Bronchial epithelial cell (primary cell): ENCODE data around the gene LAPTM5. TPM values are rescaled to one million over a fixed set of nuclear protein-coding genes. Genes with fewer than 3 reads are reported as not detected.
A peak's percentile ranks its signal among the peaks of the same experiment; 100 is the strongest.

Experiments
- DNase-seq: peaks from one replicate; pipeline ENCODE4 v3.0.0-alpha.2; 2010; ENCODE audit warnings: low read depth
- FAIRE-seq: peaks from 2 replicates; lab custom pipeline; 2011; peaks lifted over from hg19 to GRCh38; lab: Jason Lieb, UNC
- H3K27me3 ChIP-seq: 2 replicates; pipeline ENCODE4 v1.5.1; 2011; ENCODE audit warnings: low read length; ENCODE audit not compliant: control insufficient read depth, insufficient read depth
- H3K36me3 ChIP-seq: 2 replicates; pipeline ENCODE4 v1.5.1; 2011; ENCODE audit warnings: low read length; ENCODE audit not compliant: control insufficient read depth, insufficient read depth
- H3K4me3 ChIP-seq: 2 replicates; pipeline ENCODE4 v1.5.1; 2011; ENCODE audit warnings: mild to moderate bottlenecking, low read depth, low read length, control low read depth
- total RNA-seq: library from RNA; depleted of rRNA; stranded (reverse); fragments of >200 nt; gene quantifications from 2 replicates; pipeline ENCODE4 v1.2.1, GENCODE V29; 2014
- TF ChIP-seq, protein P1 (sequence below): IDR thresholded peaks from 2 replicates; pipeline ENCODE4 v1.5.1; 2011; ENCODE audit warnings: mild to moderate bottlenecking, moderate library complexity, low read length, control low read depth, inconsistent platforms; ENCODE audit not compliant: insufficient read depth, severe bottlenecking

LAPTM5 gene
- total RNA-seq, 1 donor from 2014 or later, result under 0.01 TPM

DNA sequence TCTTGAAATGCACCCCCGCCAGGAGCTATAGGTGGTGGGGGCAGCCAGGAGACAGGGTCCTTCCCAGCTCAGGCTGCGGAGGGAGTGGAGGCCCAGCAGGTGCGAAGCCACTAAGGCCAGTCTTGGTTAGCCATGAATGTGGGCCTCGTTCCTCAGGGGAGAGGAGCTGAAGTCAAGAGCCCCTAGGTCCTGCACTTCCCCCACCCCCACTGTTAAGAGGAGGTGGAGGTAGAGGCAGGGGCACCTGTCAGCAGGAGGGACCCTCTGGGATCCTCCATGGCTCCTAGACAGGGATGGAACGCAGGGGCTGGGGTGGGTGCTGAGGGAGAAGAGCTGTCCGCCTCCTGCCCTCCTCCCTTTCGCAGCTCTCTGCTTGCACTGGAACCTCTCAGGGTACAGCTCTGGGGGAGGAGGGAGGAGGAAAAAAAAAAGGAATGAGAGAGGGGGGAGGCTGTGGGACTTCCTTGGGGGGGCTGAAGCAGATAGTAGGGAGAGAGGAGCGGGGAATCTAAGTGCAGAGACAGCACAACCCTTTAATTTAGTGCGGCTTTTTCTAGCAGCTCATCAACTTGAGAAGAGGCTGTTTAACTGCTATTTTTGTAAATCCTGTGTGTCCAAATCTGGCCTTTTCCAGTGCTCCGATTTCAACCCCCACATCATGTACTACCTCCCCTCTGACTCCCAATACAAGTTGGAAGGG lies 71.2 kb downstream of the LAPTM5 start:
- Histone ChIP-seq H3K4me3 (no peak overlapping the region), H3K27me3 (peaks cover 13% of the 10 kb centered on the region), H3K36me3 (no peaks in the 10 kb centered on the region)
- TF ChIP-seq, protein P1, sequence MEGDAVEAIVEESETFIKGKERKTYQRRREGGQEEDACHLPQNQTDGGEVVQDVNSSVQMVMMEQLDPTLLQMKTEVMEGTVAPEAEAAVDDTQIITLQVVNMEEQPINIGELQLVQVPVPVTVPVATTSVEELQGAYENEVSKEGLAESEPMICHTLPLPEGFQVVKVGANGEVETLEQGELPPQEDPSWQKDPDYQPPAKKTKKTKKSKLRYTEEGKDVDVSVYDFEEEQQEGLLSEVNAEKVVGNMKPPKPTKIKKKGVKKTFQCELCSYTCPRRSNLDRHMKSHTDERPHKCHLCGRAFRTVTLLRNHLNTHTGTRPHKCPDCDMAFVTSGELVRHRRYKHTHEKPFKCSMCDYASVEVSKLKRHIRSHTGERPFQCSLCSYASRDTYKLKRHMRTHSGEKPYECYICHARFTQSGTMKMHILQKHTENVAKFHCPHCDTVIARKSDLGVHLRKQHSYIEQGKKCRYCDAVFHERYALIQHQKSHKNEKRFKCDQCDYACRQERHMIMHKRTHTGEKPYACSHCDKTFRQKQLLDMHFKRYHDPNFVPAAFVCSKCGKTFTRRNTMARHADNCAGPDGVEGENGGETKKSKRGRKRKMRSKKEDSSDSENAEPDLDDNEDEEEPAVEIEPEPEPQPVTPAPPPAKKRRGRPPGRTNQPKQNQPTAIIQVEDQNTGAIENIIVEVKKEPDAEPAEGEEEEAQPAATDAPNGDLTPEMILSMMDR, result no peak
- DNase-seq, result no peak
- FAIRE-seq, result no peak

DNA sequence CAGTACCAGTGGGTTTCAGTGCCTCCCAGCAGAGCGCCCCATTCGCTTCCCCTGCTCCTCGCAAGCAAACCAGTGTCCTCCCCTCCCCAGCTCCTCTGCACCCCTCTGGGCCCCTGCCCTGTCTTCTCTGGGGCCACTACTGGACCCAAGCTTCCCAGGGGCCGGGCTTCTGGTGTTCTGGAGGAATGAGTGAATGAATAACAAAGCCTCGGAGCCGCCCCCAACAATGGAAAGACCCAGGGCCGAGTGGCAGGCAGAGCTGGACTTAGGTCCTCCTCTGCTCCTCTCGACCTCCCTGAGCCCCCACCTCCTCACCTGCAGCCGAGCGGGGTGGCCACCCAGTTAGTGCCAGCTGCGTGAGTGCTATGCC lies 71.8 kb downstream of the LAPTM5 start:
- TF ChIP-seq, protein P1, result no peak
- DNase-seq (no peak), FAIRE-seq (no peak)
- no peak overlapping the region for H3K4me3 ChIP-seq
- no peaks in the 10 kb centered on the region for H3K36me3 ChIP-seq
- peaks cover 13% of the 10 kb centered on the region for H3K27me3 ChIP-seq

DNA sequence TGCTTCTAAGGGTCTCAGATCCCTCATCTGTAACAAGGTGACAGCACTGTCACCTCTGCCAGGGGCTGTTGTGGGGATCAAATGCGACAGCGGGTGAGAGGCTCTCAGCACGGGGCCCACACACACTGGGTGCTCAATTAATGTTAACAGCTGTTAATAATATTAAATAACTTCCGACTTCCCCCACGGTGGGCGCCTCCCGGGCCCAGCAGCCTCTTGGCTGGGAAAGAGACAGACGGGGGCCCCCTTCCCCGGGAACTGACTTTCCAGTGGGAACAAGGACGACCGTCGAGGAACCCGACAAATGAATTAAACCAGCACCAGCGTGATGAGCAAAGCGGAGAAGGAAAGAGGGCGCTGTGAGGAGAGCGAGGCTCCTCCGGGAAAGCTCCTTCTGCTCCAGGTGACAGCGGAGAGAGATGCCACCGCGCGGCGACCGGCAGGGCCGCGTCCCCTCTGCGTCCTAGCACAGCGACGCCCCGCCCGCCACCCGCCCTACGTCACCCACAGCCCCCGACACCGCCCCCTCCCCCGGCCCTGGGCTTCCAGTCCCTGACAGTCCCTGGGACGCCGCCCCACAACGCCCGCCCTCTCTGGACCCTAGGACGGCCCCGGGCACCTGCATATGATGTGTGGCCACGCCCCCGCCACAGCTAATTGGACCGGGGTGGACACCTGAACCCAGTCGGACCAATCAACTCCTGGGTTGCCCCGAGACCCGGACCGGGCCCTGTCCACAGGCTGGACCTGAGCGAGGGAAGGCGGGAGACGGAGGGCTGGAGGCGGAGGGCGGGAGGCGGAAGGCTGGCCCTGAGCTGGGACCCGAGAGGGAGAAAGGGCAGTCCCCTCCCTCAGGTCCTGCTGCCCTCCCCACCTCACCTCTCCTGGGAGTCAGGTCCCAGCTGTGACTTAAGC lies 72.4 kb downstream of the LAPTM5 start:
- no peak for FAIRE-seq
- H3K4me3 ChIP-seq, result no peak overlapping the region
- H3K36me3 ChIP-seq, result no peaks in the 10 kb centered on the region
- H3K27me3 ChIP-seq, result peaks cover 13% of the 10 kb centered on the region
- DNase-seq, result no peak
- TF ChIP-seq, protein P1, result peak; percentile 36

DNA sequence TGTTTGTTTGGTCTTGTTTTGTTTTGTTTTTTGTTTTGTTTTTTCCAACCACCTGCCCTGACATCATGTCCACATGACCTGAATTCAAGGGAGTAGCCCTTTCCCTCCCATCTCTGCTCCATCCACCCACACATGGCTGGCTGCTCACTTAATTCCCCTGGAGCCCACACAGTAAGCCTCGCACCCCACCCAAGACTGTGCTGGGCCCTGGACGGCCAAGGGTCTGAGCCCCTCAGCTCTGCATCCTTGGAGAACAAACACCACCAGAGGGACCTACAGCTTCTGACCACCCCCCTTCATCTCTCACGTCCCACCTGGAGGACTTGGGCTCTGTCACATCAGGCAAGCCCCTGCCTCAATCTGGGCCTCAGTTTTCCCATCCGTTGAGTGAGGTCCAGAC lies 73.3 kb downstream of the LAPTM5 start:
- Histone ChIP-seq H3K4me3 (no peak overlapping the region), H3K27me3 (peaks cover 13% of the 10 kb centered on the region), H3K36me3 (no peaks in the 10 kb centered on the region)
- TF ChIP-seq, protein P1, result no peak
- DNase-seq, result no peak
- no peak for FAIRE-seq

DNA sequence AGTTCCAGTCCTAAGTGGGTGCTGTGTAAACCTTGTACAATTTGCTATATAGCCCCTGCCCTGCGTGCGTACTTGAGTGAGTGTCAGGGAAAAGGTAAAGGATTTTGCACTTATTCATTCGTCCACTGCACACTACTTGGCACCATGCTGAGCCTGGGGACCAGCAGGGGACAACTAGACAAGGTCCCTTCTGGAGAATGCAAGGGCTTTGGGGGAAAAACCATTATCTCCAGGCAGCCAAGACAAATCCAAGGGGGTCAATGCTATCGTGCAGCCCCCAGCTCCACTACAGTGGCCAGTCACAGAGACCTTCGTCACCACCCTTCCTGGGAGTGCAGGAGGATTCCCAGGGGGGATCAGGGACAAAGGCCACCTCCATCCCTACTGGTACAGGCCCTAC lies 73.9 kb downstream of the LAPTM5 start:
- TF ChIP-seq, protein P1, result no peak
- H3K27me3 ChIP-seq, result peaks cover 13% of the 10 kb centered on the region
- DNase-seq, result no peak
- no peaks in the 10 kb centered on the region for H3K36me3 ChIP-seq
- no peak for FAIRE-seq
- H3K4me3 ChIP-seq, result no peak overlapping the region

Other genes starting within 250 kb of the LAPTM5 start
- gene MATN1, start 34.2 kb downstream of the LAPTM5 start, total RNA-seq, result not detected in 2 replicates
- 2.4 and 4.7 TPM in 2 replicates for gene SDC3, start 151.0 kb upstream of the LAPTM5 start, total RNA-seq